HG03039 (cell line): ENCODE results near the gene IMMP2L.

ENCODE experiments used
- ATAC-seq: cut with Tn5 transposase; IDR thresholded peaks from one replicate; pipeline ENCODE4 v1.9.1; 2021; ENCODE audit warnings: mild to moderate bottlenecking, moderate library complexity; ENCODE audit not compliant: unreplicated experiment

Gene IMMP2L

DNA sequence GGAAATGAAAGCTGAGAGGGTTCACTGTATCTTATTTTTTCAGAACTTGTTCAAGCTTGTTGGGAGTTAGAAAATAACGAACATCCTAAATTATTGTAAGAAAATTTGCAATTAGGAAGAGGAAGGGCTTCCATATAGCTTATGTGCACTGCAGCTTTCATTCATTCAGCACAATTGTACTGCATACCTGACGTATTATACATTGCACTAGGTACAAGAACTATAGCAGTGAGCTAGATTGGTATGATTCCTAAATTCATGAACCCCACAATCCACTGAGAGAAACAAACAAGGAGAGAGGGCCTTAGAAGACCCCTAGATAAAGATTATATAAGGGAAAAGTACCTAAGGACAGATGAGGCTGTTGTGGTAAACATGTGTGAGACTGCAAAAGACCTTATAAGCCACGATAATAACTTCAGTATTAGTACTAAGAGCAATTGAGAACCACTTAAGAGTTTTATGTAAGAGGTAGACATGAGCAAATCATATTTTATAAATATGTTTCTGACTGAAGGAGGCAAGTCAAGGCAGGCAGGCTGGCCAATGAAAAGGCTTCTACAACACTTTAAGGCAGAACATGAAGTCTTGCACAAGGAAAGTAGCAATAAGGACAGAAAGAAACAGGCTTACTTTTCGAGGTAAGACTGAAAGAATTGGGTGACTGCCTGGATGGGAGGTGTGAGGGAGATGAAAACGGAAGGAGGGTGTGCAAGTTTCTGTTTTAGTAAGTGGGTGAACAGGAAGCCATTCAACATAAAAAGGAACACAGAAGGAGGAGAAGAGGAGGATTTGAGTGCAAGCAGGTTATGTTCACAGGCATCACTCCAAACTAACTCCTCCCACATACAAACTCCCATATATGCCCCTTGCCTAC, 549.3 kb downstream of the IMMP2L start:
- peak; percentile 97 for ATAC-seq

DNA sequence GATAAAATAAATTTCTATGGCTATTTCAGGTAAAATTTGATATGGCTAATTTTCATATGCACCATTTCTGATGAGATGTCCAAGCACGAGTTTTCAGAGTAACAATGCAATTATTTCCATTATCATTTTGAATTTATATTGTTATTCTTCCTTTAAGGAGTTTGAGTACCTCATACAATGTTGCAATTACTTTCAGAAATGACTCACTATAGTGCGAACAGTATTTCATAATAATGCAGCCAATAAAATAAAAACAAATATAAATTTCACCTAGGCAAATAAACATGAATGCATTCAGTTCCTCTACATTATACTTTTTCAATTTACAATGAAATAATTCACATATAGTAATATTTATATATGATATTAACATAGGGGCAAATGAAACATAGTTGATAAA, 550.1 kb downstream of the IMMP2L start:
- ATAC-seq = no peak

DNA sequence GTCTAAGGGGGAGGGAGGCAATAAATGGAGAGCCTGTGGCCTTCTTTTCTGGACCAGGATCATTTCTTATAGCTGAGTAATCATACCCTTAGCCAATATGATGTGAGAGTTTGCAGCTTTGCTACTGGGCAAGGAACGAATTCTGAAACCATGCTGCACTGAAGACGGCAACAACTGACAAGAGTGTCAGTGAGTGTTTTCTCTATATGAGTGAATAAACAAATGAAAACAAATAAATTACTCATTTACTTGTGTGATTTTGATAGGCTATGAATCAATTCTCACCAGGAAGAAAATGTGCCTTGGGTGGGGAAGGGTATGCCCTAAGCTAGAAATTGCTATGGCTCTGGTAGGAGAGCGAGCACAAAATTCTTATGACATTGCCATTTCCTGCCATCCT, 550.8 kb downstream of the IMMP2L start:
- ATAC-seq = no peak

GRCh38 chr7:111010798-111011197, 551.5 kb downstream of the IMMP2L start:
- ATAC-seq = no peak

- ATAC-seq = no peak
These were observed 552.7 kb downstream of the IMMP2L start for GRCh38 chr7:111009526-111010040.

DNA sequence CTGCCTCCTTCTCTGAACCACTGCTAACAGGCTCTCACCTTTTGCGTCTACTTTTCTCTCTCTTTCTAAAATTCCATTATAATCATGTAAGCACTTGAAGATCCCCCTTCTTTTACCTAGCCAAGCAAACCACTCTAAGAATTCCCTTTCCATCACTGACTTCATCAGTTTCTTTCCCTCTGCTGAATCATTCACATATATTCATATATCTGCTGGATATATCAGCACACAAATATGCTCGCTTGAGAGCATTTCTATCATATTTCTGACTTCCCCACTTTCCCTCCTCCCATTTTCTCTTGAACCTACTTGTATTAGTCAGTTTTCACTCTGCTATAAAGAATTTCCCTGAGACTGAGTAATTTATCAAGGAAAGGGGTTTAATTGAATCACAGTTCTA, 555.6 kb downstream of the IMMP2L start:
- no peak for ATAC-seq

- ATAC-seq = no peak
These were observed 556.3 kb downstream of the IMMP2L start for GRCh38 chr7:111006040-111006439.

GRCh38 chr7:111005445-111005844, 556.8 kb downstream of the IMMP2L start:
- no peak for ATAC-seq

- no peak for ATAC-seq
These were observed 557.9 kb downstream of the IMMP2L start for GRCh38 chr7:111004310-111004901.

- ATAC-seq = no peak
These were observed 558.4 kb downstream of the IMMP2L start for GRCh38 chr7:111003883-111004282.

GRCh38 chr7:110994028-110994967, 568.0 kb downstream of the IMMP2L start:
- ATAC-seq = no peak

- no peak for ATAC-seq
These were observed 573.3 kb downstream of the IMMP2L start for GRCh38 chr7:110988890-110989501.

DNA sequence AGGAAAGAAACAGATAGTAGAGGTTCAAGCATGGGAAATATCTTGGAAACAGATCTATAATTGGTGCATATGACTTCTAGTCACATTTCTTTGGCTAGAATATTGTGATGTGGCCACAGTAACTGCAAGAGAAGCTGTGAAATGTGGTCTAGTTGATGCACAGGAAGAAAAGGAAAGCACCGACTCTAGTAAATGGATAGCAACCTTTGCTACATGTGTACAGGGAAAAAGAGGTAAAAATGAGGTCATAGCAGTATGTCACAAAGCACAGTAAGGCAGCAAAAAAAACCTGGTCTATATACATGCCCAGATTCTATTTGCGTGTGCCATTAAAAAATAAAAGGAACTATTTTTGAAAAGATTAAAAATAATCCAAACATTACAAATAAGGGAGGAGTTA, 573.9 kb downstream of the IMMP2L start:
- no peak for ATAC-seq

- no peak for ATAC-seq
These were observed 575.1 kb downstream of the IMMP2L start for GRCh38 chr7:110987127-110987693.

DNA sequence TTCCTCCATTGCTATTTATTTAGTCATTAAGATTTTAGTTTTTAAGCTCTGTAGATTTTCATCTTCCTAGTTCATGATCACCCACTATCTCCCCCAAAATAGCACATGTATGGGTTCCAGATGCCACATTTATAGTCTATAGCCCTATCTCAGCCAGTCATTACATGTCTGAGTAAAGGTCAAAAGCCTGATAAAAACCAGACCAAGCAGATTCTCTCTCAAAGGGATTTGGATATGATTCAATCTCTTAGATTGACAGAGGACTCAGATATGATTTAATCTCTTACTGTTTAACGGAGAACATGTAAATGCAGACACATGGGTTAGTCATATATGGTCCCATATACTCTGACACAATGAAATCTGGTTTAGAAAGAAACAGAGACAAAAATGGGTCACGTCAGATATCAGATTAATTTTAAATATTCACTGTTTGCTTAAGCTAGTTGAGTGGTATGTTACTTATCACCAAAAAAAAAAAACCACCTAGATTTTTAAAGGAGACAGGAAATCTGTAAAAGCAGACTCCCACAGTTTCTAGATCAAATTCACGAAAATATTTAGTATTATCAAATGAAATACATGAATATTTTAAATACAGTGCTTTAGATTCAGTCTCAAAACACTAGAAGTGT, 578.4 kb downstream of the IMMP2L start:
- no peak for ATAC-seq

DNA sequence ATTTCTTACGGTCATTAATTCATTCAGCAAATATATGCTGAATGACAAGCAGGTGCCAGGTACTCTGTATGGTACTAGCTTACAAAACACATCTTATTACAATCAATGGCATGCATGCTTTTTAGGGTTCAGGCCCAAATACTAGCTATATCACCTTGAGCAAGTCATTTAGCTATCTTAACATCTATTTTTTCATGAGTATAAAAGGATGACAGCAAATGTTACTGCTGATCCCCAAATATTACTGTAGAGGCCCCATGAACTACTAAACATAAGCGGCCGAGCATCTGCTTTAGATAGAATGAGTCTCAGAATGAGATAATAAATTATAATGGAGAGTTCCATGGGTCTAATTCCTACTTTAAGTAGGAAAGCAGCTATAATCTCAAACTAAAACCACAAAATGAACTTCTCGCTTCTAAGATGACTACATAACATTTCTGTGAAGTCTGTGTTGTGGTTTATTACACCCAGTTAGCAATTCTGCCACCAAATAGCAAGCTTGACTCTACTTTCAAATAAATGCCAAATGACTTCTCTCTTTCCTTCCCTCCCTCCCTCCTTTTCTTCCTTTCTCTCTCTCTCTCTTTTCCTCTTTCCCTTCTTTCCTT, 585.1 kb downstream of the IMMP2L start:
- ATAC-seq = no peak

GRCh38 chr7:110975486-110975885, 586.8 kb downstream of the IMMP2L start:
- ATAC-seq = no peak

DNA sequence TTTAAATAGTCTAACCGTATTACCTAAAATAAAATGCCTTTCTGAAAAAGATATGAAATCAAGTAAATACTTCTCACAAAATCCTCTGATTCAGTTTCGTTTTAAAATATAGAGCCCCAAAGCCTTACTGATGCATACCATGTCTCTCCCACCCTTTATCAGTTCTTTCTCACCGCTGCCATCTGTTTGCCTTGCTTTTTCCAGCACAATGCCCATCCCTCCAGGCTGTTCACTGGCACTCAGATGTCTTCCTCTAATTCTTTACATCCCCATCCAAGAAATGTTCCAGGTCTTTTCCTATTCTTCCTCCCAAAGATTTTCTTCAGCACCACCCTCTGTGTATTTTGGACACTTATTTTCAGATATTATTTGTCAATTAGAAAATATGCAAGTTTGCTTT, 587.9 kb downstream of the IMMP2L start:
- ATAC-seq = no peak

- ATAC-seq = no peak
These were observed 588.9 kb downstream of the IMMP2L start for GRCh38 chr7:110973196-110973990.
